Activated CD8-positive, alpha-beta memory T cell treated with anti-CD3 and anti-CD28 coated beads, Interleukin-2, amount 50 U/mL, for 48 hours (primary cell): ENCODE measurements around the gene NARS2.
"Not testable (repeated sequence)": the region's sequence is repeated elsewhere in the genome, so short reads cannot be mapped to it uniquely, and the experiment has no call there.

Experiments used
- DNase-seq: peaks from one replicate; pipeline ENCODE4 v3.0.0-alpha.2; 2020

Gene NARS2

GRCh38 chr11:78573681-78574080 is 983 bp downstream of the NARS2 start:
- no peak for DNase-seq

DNA sequence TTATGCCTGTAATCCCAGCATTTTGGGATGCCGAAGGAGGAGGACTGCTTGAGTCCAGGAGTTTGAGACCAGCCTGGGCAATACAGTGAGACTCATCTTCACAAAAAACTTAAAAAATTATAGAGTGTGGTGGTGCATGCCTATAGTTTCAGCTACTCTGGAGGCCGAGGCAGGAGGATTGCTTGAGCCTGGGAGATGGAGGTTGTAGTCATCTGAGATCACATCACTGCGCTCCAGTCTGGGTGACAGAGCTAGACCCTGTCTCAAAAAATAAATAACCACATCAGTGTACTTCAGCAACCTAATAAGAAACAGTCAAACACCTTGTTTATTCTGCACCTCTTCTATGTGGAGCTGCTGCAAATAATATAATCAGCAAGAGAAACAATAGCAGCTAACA is 1.4 kb downstream of the NARS2 start:
- no peak for DNase-seq

DNA sequence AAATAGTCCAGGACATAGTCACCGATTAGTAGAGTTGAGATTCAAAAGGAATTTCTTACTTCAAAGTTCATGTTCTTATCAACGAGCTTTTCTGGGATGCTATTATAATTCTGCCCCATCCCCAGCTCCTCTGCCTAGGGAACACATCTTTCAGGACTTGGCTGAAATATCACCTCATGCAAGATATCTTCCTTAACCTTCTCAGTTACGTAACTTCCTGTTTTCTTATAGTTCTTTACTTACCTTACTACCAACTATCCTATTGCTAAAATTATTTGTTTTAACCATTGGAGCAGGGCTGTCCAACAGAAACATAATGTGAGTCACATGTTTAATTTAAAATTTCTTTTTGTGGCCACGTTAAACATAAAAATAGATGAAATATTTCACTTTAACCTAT is 2.3 kb downstream of the NARS2 start:
- DNase-seq = no peak

- DNase-seq = no peak
Observed at GRCh38 chr11:78570031-78570430, 4.6 kb downstream of the NARS2 start.

- no peak for DNase-seq
Observed at GRCh38 chr11:78567209-78567608, 7.5 kb downstream of the NARS2 start.

DNA sequence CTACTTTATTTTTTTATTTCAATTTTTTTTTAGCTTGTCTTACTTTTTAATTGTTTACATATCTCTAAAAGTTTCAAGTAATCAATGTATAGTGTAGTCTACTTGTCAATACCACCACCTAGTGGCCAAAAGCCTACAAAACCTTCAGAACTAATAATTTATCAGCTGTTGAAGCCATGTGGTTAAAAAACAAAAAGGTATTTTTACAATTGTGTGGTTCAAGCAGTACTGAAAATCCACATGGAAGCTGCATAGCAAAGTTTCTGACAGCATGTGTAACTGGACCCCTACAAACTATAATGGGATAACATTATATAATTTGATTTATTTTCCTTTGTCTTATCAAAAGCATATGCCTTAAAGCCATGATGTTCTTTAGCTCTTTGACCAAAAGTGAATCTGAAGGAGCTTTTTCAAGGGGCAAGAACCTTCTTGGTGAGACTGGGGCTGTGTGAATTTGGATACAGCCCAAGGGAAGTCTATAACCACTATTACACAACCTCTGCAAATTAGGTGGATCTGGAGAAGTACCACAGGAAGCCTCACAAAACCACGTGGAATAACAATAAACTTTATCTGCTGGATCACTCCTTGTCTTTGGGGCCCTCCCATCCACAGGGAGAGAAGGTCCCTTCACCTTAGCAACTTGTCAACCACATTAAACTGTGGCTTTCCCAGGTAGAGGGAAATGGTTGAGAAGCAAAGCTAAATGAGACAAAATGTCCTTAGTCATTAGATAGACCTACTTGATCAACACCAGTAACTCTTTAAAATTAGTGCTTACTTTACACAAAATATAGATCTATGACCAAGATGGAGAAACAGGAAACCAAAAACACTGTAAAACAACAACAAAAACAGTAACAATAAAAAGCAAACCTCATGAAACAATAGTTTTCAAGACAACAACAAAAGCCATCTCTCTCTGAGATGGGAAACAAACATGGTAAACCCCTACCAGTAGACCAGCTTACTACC is 9.9 kb downstream of the NARS2 start:
- no peak for DNase-seq

DNA sequence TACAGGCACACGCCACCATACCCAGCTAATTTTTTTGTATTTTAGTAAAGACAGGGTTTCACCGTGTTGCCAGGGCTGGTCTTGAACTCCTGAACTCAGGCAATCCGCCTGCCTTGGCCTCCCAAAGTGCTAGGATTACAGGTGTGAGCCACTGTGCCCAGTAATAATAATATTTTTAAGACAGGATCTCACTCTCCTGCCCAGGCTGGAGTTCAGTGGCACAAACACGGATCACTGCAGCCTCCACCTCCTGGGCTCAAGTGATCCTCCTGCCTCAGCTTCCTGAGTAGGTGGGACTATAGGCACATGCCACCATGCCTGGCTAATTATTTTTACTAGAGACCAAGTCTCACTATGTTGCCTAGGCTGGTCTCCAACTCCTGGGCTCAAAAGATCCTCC is 10.6 kb downstream of the NARS2 start:
- not testable (repeated sequence) for DNase-seq

GRCh38 chr11:78563090-78563489 is 11.6 kb downstream of the NARS2 start:
- not testable (repeated sequence) for DNase-seq

- DNase-seq = no peak
Observed at GRCh38 chr11:78562398-78562797, 12.3 kb downstream of the NARS2 start.

DNA sequence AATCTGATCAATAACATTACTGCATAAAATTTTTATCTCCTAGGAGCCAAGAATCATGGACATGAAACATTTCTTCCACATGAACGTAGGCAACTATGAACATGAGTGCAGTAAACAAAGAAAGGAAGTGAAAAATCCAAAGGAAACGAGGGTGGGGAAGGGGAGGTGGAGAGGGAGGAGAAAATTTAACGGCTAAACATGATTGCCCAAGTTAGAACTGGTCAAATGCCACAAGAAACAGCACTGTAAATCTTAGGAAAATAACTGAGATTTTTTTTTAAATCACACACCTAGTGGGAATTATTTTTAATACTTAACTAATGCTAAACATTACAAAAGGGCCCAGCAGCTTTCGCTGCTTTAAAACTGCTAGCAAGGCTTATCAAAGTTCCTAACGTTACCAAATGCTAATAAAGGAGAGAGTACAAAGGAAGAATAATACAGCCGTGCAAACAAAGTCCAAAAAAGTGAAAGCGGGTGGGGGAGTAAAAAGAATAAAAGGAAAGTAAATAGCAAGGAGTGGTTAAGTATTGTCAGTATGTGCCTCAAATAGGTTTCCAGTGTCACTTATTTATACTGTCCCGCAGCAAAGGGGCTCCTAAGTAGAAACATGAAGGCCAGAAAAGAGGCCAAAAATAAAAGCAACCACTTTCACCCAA is 13.7 kb downstream of the NARS2 start:
- no peak for DNase-seq

DNA sequence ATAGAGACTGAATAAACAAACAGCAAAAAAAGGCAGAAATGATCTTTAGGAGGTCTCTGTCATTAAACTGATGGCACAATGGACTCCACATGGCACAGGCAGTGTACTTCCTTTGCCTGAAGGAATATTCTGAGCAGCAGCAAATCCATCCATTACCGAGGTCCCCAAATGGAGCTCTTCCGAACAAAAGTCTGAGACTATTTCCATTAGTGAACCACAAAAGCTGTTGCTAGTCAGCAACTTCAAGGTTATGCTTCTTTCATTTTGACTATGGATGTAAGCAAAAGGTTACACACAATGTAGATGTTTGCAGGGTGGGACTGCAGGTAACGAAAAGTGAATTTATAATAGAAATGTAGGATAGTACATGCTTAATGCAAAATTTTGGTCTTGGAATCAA is 14.5 kb downstream of the NARS2 start:
- no peak for DNase-seq

DNA sequence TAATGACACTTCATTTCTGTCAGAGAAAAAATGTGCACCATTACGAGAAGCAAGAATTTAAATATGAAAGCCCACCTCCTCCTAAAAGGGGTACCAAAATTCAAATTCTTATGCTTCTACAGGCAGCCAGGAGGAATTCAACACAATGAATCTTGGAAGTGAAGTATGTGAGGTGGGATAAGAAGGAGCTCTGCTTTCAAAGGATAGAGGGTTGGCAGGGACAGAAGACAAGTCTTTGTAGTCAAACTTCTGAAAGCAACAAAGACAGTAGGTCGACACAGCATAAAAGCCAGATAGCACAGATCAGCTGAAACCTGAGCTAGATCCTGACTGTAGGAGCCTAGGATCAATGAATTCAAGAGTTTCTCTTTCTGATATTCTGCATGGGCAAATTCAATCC is 17.4 kb downstream of the NARS2 start:
- DNase-seq = no peak

DNA sequence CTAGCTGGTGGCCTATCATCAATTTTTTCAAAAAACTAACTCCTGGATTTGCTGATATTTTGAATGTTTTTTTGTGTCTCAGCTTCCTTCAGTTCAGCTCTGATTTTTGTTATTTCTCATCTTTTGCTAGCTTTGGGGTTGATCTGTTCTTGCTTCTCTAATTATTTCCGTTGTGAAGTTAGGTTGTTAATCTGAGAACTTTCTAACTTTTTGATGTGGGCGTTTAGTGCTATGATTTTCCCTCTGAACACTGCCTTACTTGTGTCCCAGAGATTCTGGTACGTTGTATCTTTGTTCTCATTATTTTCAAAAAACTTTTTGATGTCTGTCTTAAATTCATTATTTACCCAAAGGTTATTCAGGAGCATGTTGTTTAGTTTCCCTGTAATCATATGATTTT is 19.1 kb downstream of the NARS2 start:
- no peak for DNase-seq

GRCh38 chr11:78552881-78553280 is 21.8 kb downstream of the NARS2 start:
- no peak for DNase-seq

GRCh38 chr11:78552139-78552538 is 22.5 kb downstream of the NARS2 start:
- not testable (repeated sequence) for DNase-seq

DNA sequence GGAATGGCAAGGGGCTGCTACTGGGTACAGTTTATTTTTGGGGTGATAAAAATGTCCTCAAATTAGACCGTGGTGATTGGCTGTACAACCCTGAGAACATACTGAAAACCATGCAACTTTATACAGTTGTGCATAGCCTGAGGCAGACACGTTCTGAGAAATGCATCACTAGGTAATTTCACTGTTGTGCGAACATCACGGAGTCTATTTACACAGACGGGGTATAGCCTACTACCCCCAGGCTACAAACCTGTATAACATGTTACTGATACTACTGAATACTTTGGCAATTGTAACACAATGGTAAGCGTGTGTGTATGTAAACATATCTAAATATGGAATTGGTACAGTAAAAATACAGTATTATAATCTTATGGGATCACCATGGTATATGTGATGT is 23.6 kb downstream of the NARS2 start:
- DNase-seq = no peak

DNA sequence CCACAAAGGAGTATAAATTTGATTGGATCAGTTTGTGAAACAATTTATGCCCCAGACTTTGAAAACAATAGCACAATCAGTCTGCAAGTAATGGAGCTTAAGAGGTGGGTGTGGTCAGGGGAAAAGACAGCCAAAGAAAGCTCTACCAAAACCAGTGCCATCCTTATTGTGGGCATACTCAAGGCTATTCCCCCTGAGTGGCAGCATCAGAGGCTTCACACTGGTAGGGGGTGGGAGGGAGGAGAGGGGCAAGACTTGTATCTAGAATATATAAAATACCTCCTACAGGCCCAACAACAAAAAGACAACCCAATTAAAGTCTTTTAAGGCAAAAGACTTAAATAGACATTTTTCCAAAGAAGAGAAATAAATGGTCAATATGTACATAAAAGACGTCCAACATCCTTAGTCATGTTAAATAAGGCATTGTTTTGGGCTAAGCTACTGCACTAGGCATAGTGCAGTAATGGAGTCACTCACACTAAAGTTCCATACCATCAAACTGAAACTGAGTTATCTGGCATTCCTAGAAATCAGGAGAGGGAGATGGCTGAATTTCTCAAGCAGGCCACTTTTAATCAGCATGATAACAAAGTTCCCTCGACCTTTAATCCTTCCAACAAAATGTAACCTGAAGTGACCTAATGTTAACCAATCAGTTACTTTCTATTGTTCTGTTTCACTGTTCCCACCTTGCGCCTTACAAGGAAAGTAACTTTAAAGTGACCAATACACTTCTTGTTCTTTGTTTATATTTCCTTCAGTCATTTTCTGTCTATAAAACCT is 24.8 kb downstream of the NARS2 start:
- DNase-seq = no peak

- DNase-seq = no peak
Observed at GRCh38 chr11:78548911-78549590, 25.6 kb downstream of the NARS2 start.

- DNase-seq = no peak
Observed at GRCh38 chr11:78547931-78548705, 26.5 kb downstream of the NARS2 start.

GRCh38 chr11:78542007-78542406 is 32.7 kb downstream of the NARS2 start:
- no peak for DNase-seq

DNA sequence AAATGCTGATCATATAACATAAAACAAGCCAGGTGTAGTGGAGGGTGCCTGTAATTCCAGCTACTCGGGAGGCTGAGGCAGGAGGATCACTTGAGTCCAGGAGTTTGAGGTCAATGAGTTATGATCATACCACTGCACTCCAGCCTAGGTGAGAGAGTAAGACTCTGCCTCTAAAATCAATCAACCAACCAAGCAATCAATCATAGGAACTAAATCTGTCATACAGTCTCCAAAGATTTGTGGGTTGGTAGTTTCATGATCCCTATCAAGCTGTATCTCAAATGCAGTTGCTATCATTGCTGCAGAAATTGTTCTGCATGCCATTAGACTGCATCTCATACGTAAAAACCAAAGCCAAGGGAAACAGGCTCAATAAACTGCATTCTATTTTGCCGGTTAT is 33.1 kb downstream of the NARS2 start:
- no peak for DNase-seq

DNA sequence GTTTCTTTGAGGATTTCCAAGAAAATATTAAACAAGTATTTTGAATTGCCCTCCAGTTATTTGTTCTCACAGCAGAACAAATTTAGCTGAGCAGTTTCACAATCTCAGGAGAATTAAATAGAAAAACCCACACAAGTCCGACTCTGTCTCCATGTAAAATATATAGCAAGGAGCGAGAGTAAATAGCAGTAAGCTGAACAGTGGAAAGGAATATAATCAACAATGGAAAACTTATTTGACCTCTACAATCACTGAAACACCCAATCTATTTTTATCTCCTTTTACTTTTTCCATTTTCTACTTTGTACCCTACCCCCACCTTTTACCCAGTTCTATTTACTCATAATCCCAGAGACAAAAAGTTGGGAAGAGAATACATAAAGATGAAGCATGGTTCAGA is 34.4 kb downstream of the NARS2 start:
- no peak for DNase-seq
